Measurements from ENCODE around the gene SNX2.

Gene SNX2

GRCh38 chr5:122864400-122864799 lies 89.5 kb downstream of the SNX2 start:
- no peak for TF ChIP-seq CTCF (conservative IDR thresholded peaks at IDR 0.05; ENCODE audit: low read depth, low read length)
- no peak for DNase-seq (ENCODE audit: low read depth)
- no peak overlapping the region for H3K4me3 ChIP-seq (ENCODE audit: low read depth, low read length)

GRCh38 chr5:122864842-122865241 lies 90.0 kb downstream of the SNX2 start:
- no peak overlapping the region for H3K4me3 ChIP-seq (ENCODE audit: low read depth, low read length)
- no peak for TF ChIP-seq CTCF (conservative IDR thresholded peaks at IDR 0.05; ENCODE audit: low read depth, low read length)
- no peak for DNase-seq (ENCODE audit: low read depth)

DNA sequence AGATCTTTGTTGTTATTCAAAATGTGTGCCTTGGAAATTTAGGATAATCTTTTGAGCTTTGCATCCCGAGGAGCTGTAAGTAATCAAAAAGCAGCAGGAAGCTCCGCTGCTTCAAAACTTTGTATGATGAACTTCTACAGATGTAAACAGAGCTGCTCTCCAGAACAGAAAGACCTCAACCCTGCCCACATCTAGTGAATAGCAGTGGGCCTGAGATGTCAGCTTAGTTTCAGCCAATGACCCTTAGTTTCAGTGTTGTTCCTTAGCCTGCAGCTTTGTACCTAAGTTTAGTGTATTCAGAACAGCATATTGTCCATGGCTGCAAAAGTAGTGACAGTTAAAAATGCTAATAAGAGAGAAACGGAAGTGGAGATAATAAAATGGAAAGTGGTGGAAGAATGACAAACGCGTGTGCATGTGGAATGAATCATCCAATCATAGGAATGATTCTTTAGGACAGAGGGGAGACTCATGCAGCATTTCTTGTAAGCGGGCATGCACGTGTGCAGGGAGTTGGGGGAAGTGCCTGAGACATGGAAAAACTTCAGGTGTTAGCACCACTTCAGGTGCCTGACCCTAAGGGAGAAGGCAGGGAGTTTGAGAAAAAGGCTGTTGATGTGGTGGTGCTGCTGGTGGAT lies 95.5 kb downstream of the SNX2 start:
- DNase-seq (ENCODE audit: low read depth): peak; percentile 64
- TF ChIP-seq CTCF (conservative IDR thresholded peaks at IDR 0.05; ENCODE audit: low read depth, low read length): no peak
- H3K4me3 ChIP-seq (ENCODE audit: low read depth, low read length): peak overlapping the region; percentile 21

- no peak for DNase-seq (ENCODE audit: low read depth)
- no peak for TF ChIP-seq CTCF (conservative IDR thresholded peaks at IDR 0.05; ENCODE audit: low read depth, low read length)
- no peak overlapping the region for H3K4me3 ChIP-seq (ENCODE audit: low read depth, low read length)
These were observed 96.8 kb downstream of the SNX2 start for GRCh38 chr5:122871661-122872060.

GRCh38 chr5:122874179-122874875 lies 99.4 kb downstream of the SNX2 start:
- DNase-seq (ENCODE audit: low read depth): peak; percentile 57
- TF ChIP-seq CTCF (conservative IDR thresholded peaks at IDR 0.05; ENCODE audit: low read depth, low read length): no peak
- no peak overlapping the region for H3K4me3 ChIP-seq (ENCODE audit: low read depth, low read length)

- no peak for DNase-seq (ENCODE audit: low read depth)
- no peak overlapping the region for H3K4me3 ChIP-seq (ENCODE audit: low read depth, low read length)
- TF ChIP-seq CTCF (conservative IDR thresholded peaks at IDR 0.05; ENCODE audit: low read depth, low read length): no peak
These were observed 102.6 kb downstream of the SNX2 start for GRCh38 chr5:122877518-122877917.

- H3K4me3 ChIP-seq (ENCODE audit: low read depth, low read length): no peak overlapping the region
- DNase-seq (ENCODE audit: low read depth): no peak
- no peak for TF ChIP-seq CTCF (conservative IDR thresholded peaks at IDR 0.05; ENCODE audit: low read depth, low read length)
These were observed 104.2 kb downstream of the SNX2 start for GRCh38 chr5:122879076-122879475.
